Left renal pelvis (tissue), 4 donors: ENCODE results near the gene TVP23C. TPM values are rescaled to one million over a fixed set of nuclear protein-coding genes. Genes with fewer than 3 reads are reported as not detected.
"Not testable (repeated sequence)": the region's sequence is repeated elsewhere in the genome, so short reads cannot be mapped to it uniquely, and the experiment has no call there.

Experiments used
- DNase-seq, 4 donors: peaks; one replicate each; pipeline ENCODE4 v3.0.0-alpha.2; 2013; ENCODE audit warnings: low read depth in 4 of 4, low spot score in 3 of 4
- polyA plus RNA-seq, 4 donors: library from polyadenylated mRNA; unstranded; fragments of 120-200 nt; gene quantifications; one replicate each; pipeline ENCODE4 v1.2.1, GENCODE V29; 2013; ENCODE audit not compliant: insufficient read length in 4 of 4

The TVP23C gene
- polyA plus RNA-seq: 10 to 100 TPM; 12.8 to 17.7 (median 15.3) TPM

GRCh38 chr17:15563375-15563857 is at the start of gene TVP23C:
TSS of gene TVP23C (minus strand) at chr17:15563483. CDS start at chr17:15563448, 35 bp downstream.
- peak; percentile 29 to 44 (median 35) for DNase-seq

GRCh38 chr17:15592960-15593359 is 29.7 kb upstream of the TVP23C start:
- DNase-seq: not testable (repeated sequence)

GRCh38 chr17:15591986-15592385 is 28.7 kb upstream of the TVP23C start:
- not testable (repeated sequence) for DNase-seq

- not testable (repeated sequence) for DNase-seq
Observed at GRCh38 chr17:15590844-15591243, 27.6 kb upstream of the TVP23C start.

GRCh38 chr17:15589544-15590536 is 26.6 kb upstream of the TVP23C start:
- DNase-seq: not testable (repeated sequence)

GRCh38 chr17:15588017-15588416 is 24.7 kb upstream of the TVP23C start:
- not testable (repeated sequence) for DNase-seq

GRCh38 chr17:15583313-15583712 is 20.0 kb upstream of the TVP23C start:
- not testable (repeated sequence) for DNase-seq

GRCh38 chr17:15581462-15581861 is 18.2 kb upstream of the TVP23C start:
- DNase-seq: not testable (repeated sequence)

- DNase-seq: not testable (repeated sequence)
Observed at GRCh38 chr17:15576848-15577247, 13.6 kb upstream of the TVP23C start.

GRCh38 chr17:15574660-15575059 is 11.4 kb upstream of the TVP23C start:
- DNase-seq: not testable (repeated sequence)

- DNase-seq: not testable (repeated sequence)
Observed at GRCh38 chr17:15573870-15574269, 10.6 kb upstream of the TVP23C start.

GRCh38 chr17:15562613-15563374 is 489 bp downstream of the TVP23C start:
- DNase-seq: not testable (repeated sequence)

- not testable (repeated sequence) for DNase-seq
Observed at GRCh38 chr17:15561439-15561838, 1.8 kb downstream of the TVP23C start.

- not testable (repeated sequence) for DNase-seq
Observed at GRCh38 chr17:15558403-15559105, 4.7 kb downstream of the TVP23C start.

GRCh38 chr17:15557334-15557832 is 5.9 kb downstream of the TVP23C start:
- not testable (repeated sequence) for DNase-seq

GRCh38 chr17:15552932-15553331 is 10.4 kb downstream of the TVP23C start:
- DNase-seq: not testable (repeated sequence)

- not testable (repeated sequence) for DNase-seq
Observed at GRCh38 chr17:15549552-15549951, 13.7 kb downstream of the TVP23C start.

- not testable (repeated sequence) for DNase-seq
Observed at GRCh38 chr17:15546604-15547003, 16.7 kb downstream of the TVP23C start.

GRCh38 chr17:15540371-15541219 is 22.7 kb downstream of the TVP23C start:
- DNase-seq: not testable (repeated sequence)
